Subcutaneous adipose tissue (tissue), 4 donors: ENCODE results near the gene ZNF609. TPM values are rescaled to one million over a fixed set of nuclear protein-coding genes. Genes with fewer than 3 reads are reported as not detected.

ENCODE experiments used
- CTCF ChIP-seq: fragments of 450-650 bp; IDR thresholded peaks from one replicate; pipeline ENCODE4 v1.5.1; 2016; ENCODE audit warnings: low read depth, mild to moderate bottlenecking, control low read depth, antibody characterized with exemption, moderate library complexity
- total RNA-seq, 4 donors: library from RNA; depleted of rRNA; stranded (reverse); fragments of >200 nt; gene quantifications; one replicate each; pipeline ENCODE4 v1.1.0, GENCODE V29; 2016

The ZNF609 gene
- total RNA-seq, 4 donors from 2014 or later, result 23.0 to 26.9 (median 24.1) TPM

DNA sequence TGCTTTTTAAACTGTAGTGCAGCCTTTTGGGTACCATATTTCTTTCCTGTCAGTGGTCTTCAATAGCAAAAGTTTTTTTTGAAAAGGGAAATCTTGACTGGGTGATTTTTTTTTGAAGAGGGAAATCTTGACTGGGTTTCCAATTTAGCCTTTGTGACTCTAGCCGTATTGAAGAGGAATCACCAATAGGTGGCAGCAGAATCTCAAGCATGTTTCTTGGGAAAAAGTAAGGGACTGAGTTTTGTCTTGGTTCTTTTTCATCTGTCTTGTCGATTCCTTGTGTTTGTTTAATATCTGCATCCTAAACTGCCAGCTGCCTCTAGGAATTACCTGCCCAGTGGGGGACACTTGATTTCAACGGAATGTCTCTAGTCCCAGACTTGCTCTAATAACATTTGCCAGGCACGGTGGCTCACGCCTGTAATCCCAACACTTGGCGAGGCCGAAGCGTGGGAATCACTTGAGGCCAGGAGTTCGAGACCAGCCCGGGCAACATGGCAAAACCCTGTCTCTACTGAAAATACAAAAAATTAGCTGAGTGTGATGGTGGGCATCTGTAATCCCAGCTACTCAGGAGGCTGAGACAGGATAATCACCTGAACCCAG lies 225.9 kb downstream of the ZNF609 start:
- no peak for TF ChIP-seq CTCF

DNA sequence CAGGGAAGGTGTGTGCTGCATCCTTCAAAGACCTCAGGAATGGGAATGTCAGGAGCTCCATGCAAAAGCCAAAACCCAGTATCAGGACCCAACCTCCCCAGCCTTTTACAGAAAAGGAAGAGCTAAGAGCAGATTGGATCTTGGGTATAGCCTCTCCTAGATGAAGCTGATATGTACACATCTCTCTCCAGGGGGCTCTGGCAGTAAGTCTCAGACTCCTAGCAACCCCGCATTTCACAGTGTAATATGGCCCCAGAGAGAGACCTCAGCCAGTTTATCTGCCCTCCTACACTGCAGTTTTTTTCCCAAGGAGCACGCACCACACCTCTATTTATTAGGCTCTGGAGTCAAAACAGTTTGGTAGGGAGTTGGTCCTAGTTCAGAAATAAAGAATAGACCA lies 226.8 kb downstream of the ZNF609 start:
- TF ChIP-seq CTCF, result no peak

DNA sequence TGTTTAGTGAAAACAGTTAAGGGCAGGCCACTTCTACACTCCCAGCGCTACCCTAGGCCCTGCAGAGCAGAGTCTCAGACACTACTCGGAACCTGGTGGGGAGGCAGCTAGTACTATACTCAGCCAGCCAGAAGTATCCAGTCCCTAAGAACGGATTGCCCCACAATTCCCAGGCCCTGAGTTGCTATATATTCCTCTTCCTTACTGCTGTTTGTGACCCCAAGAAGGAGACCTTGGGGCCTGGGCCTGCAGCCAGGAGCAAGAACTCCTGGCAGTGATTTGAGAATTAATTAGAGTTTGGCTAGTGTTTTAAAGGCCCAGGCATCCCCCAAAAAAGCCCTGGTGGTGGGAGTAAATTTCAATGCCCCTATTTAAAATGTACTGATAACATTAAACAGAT lies 227.3 kb downstream of the ZNF609 start:
- no peak for TF ChIP-seq CTCF

GRCh38 chr15:64688770-64689169 lies 228.4 kb downstream of the ZNF609 start:
- no peak for TF ChIP-seq CTCF

DNA sequence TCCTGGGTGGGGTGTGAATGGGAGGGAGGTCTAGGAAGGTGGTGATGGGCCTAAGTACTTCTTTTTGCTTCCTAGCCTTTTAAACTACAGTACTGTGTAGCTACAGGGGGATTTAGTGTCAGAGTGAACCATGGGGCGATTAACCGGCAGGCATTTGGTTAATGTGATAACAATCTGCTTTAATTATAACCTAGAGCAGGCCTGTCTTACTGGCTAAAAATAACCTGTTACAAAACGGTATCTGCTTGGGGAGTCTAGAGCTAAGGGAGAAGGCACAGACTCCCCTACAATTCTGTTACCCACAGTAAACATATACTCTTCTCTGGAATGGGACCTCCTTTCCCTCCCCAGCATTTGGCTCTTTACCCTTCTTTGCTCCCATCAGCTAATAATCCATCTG lies 229.6 kb downstream of the ZNF609 start:
- no peak for TF ChIP-seq CTCF

DNA sequence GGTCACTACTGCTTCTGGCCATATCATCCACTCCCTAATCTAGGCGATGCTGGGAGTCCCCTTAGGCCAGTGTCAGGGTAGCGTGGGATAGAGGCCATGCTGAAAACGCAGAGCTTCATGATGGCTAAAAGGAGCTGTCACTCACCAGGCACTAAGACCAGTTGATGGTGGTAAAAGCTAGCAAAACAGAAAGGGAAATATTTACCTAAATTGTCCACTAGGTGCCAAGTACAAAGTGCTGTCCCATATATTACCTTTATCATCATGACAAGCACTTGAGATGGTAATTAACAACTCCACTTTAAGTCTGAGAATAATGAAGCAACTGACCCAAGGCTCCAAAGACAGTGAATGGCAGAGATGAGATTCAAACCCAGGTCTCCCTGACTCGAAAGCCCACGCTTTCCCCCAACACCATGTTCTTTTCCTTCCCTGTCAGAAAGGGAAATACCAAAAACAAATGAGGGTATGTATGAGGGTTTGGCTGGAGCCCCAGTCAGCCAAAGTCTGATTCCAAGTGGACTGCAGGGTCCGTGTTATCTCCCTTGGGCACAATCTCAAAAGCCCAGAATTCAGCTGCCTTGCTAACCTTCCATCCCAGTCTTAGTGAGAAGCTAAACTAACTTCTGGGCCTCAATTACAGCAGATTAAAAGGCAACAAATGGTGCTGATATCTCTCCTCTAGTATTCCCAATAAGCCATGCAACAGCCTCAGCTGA lies 230.4 kb downstream of the ZNF609 start:
- no peak for TF ChIP-seq CTCF

DNA sequence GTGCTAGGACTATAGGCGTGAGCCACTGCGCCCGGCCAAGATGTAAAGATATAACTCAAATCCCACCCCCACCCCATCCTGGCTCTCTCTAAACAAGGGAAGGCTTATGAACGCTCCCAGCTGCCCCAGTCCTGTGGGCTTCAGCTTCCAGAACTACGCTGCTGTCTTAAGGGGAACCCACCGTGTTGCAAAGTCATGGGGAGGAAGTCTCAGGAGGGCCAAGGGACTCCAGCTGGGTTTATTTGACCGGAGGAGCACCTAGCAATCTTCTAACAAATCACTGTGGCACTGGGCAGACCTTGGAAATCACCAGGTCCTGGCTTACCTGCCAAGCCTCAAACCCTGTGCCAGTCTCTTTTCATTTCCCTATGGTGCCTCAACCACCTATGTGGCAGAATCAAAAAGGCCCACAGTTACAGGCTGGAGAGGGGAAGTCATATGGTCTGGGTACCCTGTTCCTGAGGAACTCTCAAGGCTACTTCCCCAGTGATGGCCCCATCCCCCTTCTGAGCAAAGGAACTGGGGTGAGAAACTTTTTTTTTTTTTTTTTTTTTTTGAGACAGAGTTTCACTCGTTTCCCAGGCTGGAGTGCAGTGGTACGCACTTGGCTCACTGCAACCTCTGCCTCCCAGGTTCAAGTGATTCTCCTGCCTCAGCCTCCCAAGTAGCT lies 231.7 kb downstream of the ZNF609 start:
- no peak for TF ChIP-seq CTCF
